K562 (cell line): Measurements from ENCODE around the gene SLC2A10. TPM values are rescaled to one million over a fixed set of nuclear protein-coding genes. Genes with fewer than 3 reads are reported as not detected.

ENCODE experiments used
- ATAC-seq: fragments of 200-7000 bp; cut with Tn5 transposase; 3 replicates; pipeline ENCODE4 v1.9.1; 2020; ENCODE audit warnings: moderate library complexity
- BruUV-seq: library from RNA; stranded (reverse); fragments of 400-500 nt; replicated peaks from 2 replicates; lab custom pipeline; 2021; lab: Mats Ljungman, UMichigan
- CTCF ChIA-PET: fragments of 300-600 bp; formaldehyde crosslinking; extraction: SDS; loops from one replicate; lab custom pipeline; 2021; ENCODE audit warnings: low intra/inter-chr PET ratio; lab: Yijun Ruan, JAX
- POLR2A ChIA-PET: fragments of 300-600, 350-650 bp; sonication (Branson Sonifier 250); formaldehyde crosslinking; extraction: SDS; loops from one replicate; lab custom pipeline; 2021; ENCODE audit warnings: antibody characterized with exemption, inconsistent platforms; lab: Yijun Ruan, JAX
- DNase-seq, 4 experiments: peaks; one replicate each; pipeline versions ENCODE4 v3.0.0 to v3.0.0-alpha.2; 2011 to 2018; ENCODE audit warnings: low spot score in 3 of 4, mixed read lengths in 3 of 4; ENCODE audit errors: extremely low read depth in 1 of 4
- FAIRE-seq: peaks from 2 replicates; lab custom pipeline; 2011; peaks lifted over from hg19 to GRCh38; lab: Jason Lieb, UNC
- H2AFZ ChIP-seq: 2 replicates; pipeline ENCODE4 v1.6.0; 2011; ENCODE audit warnings: low read depth, low read length, control low read depth, inconsistent platforms
- H3K27ac ChIP-seq: fragments of 200-600 bp; 3 replicates; pipeline ENCODE4 v1.8.0; 2011; ENCODE audit warnings: low read depth, mild to moderate bottlenecking, control low read depth, inconsistent platforms, low read length, moderate library complexity, mixed read lengths; ENCODE audit errors: extremely low read depth
- H3K27me3 ChIP-seq, 2 experiments: fragments of 300-600 bp in 1 of 2; 2 replicates in 1 of 2; 3 replicates in 1 of 2; pipeline versions ENCODE4 v1.6.0 to v1.8.0; 2011; ENCODE audit warnings: inconsistent platforms in 2 of 2, low read length in 2 of 2, mild to moderate bottlenecking in 1 of 2, mixed read lengths in 1 of 2, moderate library complexity in 1 of 2; ENCODE audit not compliant: control insufficient read depth in 2 of 2, insufficient read depth in 2 of 2
- H3K36me3 ChIP-seq: fragments of 300-600 bp; 3 replicates; pipeline ENCODE4 v1.8.0; 2011; ENCODE audit warnings: mild to moderate bottlenecking, low read length, inconsistent platforms; ENCODE audit not compliant: control insufficient read depth, insufficient read depth
- H3K4me1 ChIP-seq, 2 experiments: fragments of 200-600 bp in 1 of 2; replicated peaks in 1 of 2; 2 replicates in 1 of 2; 3 replicates in 1 of 2; pipeline versions ENCODE4 v1.5.1 to v1.8.0; 2011; ENCODE audit warnings: inconsistent platforms in 2 of 2, low read length in 2 of 2, mild to moderate bottlenecking in 1 of 2, mixed read lengths in 1 of 2, moderate library complexity in 1 of 2; ENCODE audit not compliant: control insufficient read depth in 2 of 2, insufficient read depth in 2 of 2
- H3K4me2 ChIP-seq: 2 replicates; pipeline ENCODE4 v1.6.1; 2011; ENCODE audit warnings: low read length, control low read depth, inconsistent platforms, mixed read lengths; ENCODE audit not compliant: insufficient read depth
- H3K4me3 ChIP-seq: fragments of 200-600 bp; sonication (generic), shearing (Covaris generic); 2 replicates; pipeline ENCODE4 v1.5.1; 2016; ENCODE audit warnings: control low read depth, inconsistent platforms
- H3K79me2 ChIP-seq: fragments of 200-600 bp; 3 replicates; pipeline ENCODE4 v1.8.0; 2011; ENCODE audit warnings: low read length, inconsistent platforms; ENCODE audit not compliant: control insufficient read depth, insufficient read depth
- H3K9ac ChIP-seq, 2 experiments: 2 replicates each; pipeline versions ENCODE4 v1.6.0 to v1.6.1; 2011; ENCODE audit warnings: low read depth in 2 of 2, low read length in 2 of 2, control low read depth in 1 of 2, inconsistent platforms in 1 of 2, mild to moderate bottlenecking in 1 of 2, mixed read lengths in 1 of 2; ENCODE audit not compliant: insufficient read depth in 1 of 2
- H3K9me1 ChIP-seq: one replicate; pipeline ENCODE4 v1.6.0; 2011; ENCODE audit warnings: inconsistent platforms, mild to moderate bottlenecking, low read length, moderate library complexity; ENCODE audit not compliant: control insufficient read depth, insufficient read depth
- H3K9me3 ChIP-seq: replicated peaks from 2 replicates; pipeline ENCODE4 v1.5.1; 2011; ENCODE audit warnings: low read depth, low read length, inconsistent platforms; ENCODE audit not compliant: control insufficient read depth, insufficient read depth
- H4K20me1 ChIP-seq: replicated peaks from 2 replicates; pipeline ENCODE4 v1.6.1; 2011; ENCODE audit warnings: low read length, inconsistent platforms, mixed read lengths; ENCODE audit not compliant: control insufficient read depth, insufficient read depth
- CREM ChIP-seq: IDR thresholded peaks from 2 replicates; pipeline ENCODE4 v1.6.1; 2014; ENCODE audit warnings: antibody characterized with exemption, low read depth
- CTCF ChIP-seq, 3 experiments: IDR thresholded peaks in 2 of 3; conservative IDR thresholded peaks in 1 of 3; 2 replicates each; pipeline ENCODE4 v1.5.1; 2011 to 2012; ENCODE audit warnings: low read length in 3 of 3, mild to moderate bottlenecking in 3 of 3, control low read depth in 2 of 3, improper control_type of control experiment in 1 of 3, inconsistent platforms in 1 of 3, low read depth in 1 of 3, mixed read lengths in 1 of 3, moderate library complexity in 1 of 3; ENCODE audit not compliant: insufficient read depth in 2 of 3
- L3MBTL2 ChIP-seq: fragments of 450-650 bp; IDR thresholded peaks from 2 replicates; pipeline ENCODE4 v1.6.1; 2016; ENCODE audit warnings: mild to moderate bottlenecking, moderate library complexity
- ZNF655 ChIP-seq: fragments of 250-450 bp; sonication (Bioruptor Pico); IDR thresholded peaks from 2 replicates; pipeline ENCODE4 v1.5.0; 2021
- WGBS: fragments of 100-300 bp; shearing (Covaris generic); methylation state at CpG from one replicate; pipeline ENCODE4 v1.1.6; 2016; ENCODE audit warnings: low coverage, mixed read lengths; ENCODE audit not compliant: insufficient coverage; ENCODE audit errors: missing lambda C conversion rate; 5-methylcytosine and 5-hydroxymethylcytosine counted together
- in situ Hi-C: fragments of 300-500 bp; cut with MboI; formaldehyde crosslinking; loops from 4 replicates; pipeline ENCODE4 v1.15.0; 2018; ENCODE audit warnings: inconsistent platforms, mixed read lengths
- intact Hi-C: fragments of 100-400 bp; cut with micrococcal nuclease; formaldehyde crosslinking; loops from 2 replicates; pipeline ENCODE4 v1.14.2; 2022
- polyA plus RNA-seq, 8 experiments: library from polyadenylated mRNA; depleted of rRNA in 4 of 8; stranded (reverse) in 5 of 8; unstranded in 3 of 8; fragments of >200 nt; fragmentation: Nextera tagmentation in 2 of 8; fragmentation: Illumina TruSeq in 1 of 8; extraction: Ambion mirVana in 2 of 8; extraction: Trizol in 1 of 8; gene quantifications; 2 replicates each; pipeline versions ENCODE4 v1.2.1 to v1.2.3, GENCODE V29; 2011 to 2014; ENCODE audit warnings: inconsistent platforms in 1 of 8, missing spikeins in 1 of 8
- total RNA-seq, 7 experiments: library from RNA; depleted of rRNA in 6 of 7; stranded (reverse); fragments of >200 nt in 6 of 7; fragmentation: Illumina TruSeq in 2 of 7; extraction: Trizol in 2 of 7; gene quantifications; 2 replicates each; pipeline versions ENCODE4 v1.2.1 to v1.2.3, GENCODE V29; 2011 to 2021; ENCODE audit warnings: low replicate concordance in 1 of 7

Gene SLC2A10
- total and polyA plus RNA-seq, 9 of the 15 experiments (the other 6 are each of a cell fraction or from before 2014, with no cell fraction given) = 0.01 to 1.8 (median 0.10) TPM

- in situ Hi-C loops (no loop called here), intact Hi-C loops (no loop called here)
- ChIA-PET CTCF (no interaction called here), POLR2A (interaction anchor here (0.6 to 0.8 kb wide), 2 partner anchors 11 to 699 kb away, joined by 3 to 4 read pairs; no protein-coding TSS in a partner anchor)
- Histone ChIP-seq H3K36me3 (no peaks in the 10 kb centered on the region), H3K79me2 (no peaks in the 10 kb centered on the region), H3K9ac (no peak overlapping the region), H3K27ac (no peak overlapping the region), H3K9me1 (no peaks in the 10 kb centered on the region), H4K20me1 (no peaks in the 10 kb centered on the region), H3K4me3 (no peak overlapping the region), H3K27me3 (peaks cover 3 to 24% of the 10 kb centered on the region in 2 experiments; a peak in 3 of 5 replicates), H3K4me2 (no peak overlapping the region; the same call in 1 of the 2 replicates), H2AFZ (peak overlapping the region; percentile 89; the same call in 1 of the 2 replicates), H3K4me1 (peaks cover 6 to 13% of the 10 kb centered on the region in 2 experiments; a peak in 3 of 5 replicates)
- no TSS peak for BruUV-seq
- peak in 1 of 4 experiments; percentile 28 for DNase-seq
- ATAC-seq = peak; percentile 40; the same call in 1 of the 3 replicates
- FAIRE-seq = no peak
- 0 out of 2 replicates have a peak, but pooled peaks have one; percentile 14 for TF ChIP-seq CREM
- TF ChIP-seq CTCF (IDR thresholded peaks at IDR 0.05 in 2 of 3, conservative IDR thresholded peaks at IDR 0.05 in 1 of 3; ENCODE audit: insufficient read depth in 2 of 3, low read depth in 1 of 3, low read length in 3 of 3) = peak; percentile 14 to 51 (median 29); a peak in 3 of 6 replicates
- TF ChIP-seq ZNF655 = no peak
- peak; percentile 14; the same call in 1 of the 2 replicates for TF ChIP-seq L3MBTL2
- TF ChIP-seq, all 486 proteins: peak for 3
- peaks cover 3% of the 10 kb centered on the region; the same call in 1 of the 2 replicates for H3K9me3 ChIP-seq
- 19% methylated on average over 8 of the region's 8 CpGs for WGBS
Observed at GRCh38 chr20:46708172-46708860, 1.1 kb upstream of the SLC2A10 start.
